T47D (cell line): Measurements from ENCODE around the gene YIF1A.

Experiments
- DNase-seq, 2 experiments: peaks; one replicate each; pipeline versions ENCODE4 v3.0.0 to v3.0.0-alpha.2; 2011 to 2012; ENCODE audit warnings: low read depth in 1 of 2, low spot score in 1 of 2
- JUND ChIP-seq: IDR thresholded peaks from 2 replicates; pipeline ENCODE4 v1.6.1; 2012; ENCODE audit warnings: low read depth
- in situ Hi-C: cut with HindIII; loops from 2 replicates; pipeline ENCODE4 v1.10.0; 2016; ENCODE audit warnings: low sequenced_read_pairs, low pct_unique_long_range_greater_than_20kb

Gene YIF1A

GRCh38 chr11:66288671-66289547 lies at the start of gene YIF1A:
Gene YIF1A, minus strand, starts transcription at chr11:66289143. Its CDS starts 158 bp downstream, at chr11:66288985.
- in situ Hi-C loops: no loop called here
- DNase-seq: peak; percentile 100
- TF ChIP-seq JUND: no peak

GRCh38 chr11:66337103-66337899 lies 48.4 kb upstream of the YIF1A start:
- in situ Hi-C loops: no loop called here
- no peak for TF ChIP-seq JUND
- no peak for DNase-seq

GRCh38 chr11:66336234-66337102 lies 47.5 kb upstream of the YIF1A start, which contains the start of gene RIN1:
Gene RIN1, minus strand, starts transcription at chr11:66336434. Its CDS starts 32 bp downstream, at chr11:66336402.
- in situ Hi-C loops: no loop called here
- peak; percentile 69 to 94 for DNase-seq
- TF ChIP-seq JUND: no peak

- in situ Hi-C loops: no loop called here
- DNase-seq: peak in 1 of 2 experiments; percentile 79
- TF ChIP-seq JUND: no peak
Observed at GRCh38 chr11:66335531-66336233, 46.7 kb upstream of the YIF1A start.

- in situ Hi-C loops: no loop called here
- TF ChIP-seq JUND: no peak
- no peak for DNase-seq
Observed at GRCh38 chr11:66334605-66335442, 45.9 kb upstream of the YIF1A start.

- TF ChIP-seq JUND: no peak
- in situ Hi-C loops: no loop called here
- DNase-seq: no peak
Observed at GRCh38 chr11:66333896-66334604, 45.1 kb upstream of the YIF1A start.

GRCh38 chr11:66333220-66333877 lies 44.4 kb upstream of the YIF1A start:
- no peak for TF ChIP-seq JUND
- in situ Hi-C loops: no loop called here
- DNase-seq: no peak

GRCh38 chr11:66332371-66333219 lies 43.7 kb upstream of the YIF1A start:
- in situ Hi-C loops: no loop called here

More at GRCh38 chr11:66332371-66333219, 43.7 kb upstream of the YIF1A start:
- no peak for DNase-seq
- no peak for TF ChIP-seq JUND
